HUDEP-2 (cell line): ENCODE data around the gene CC2D2A.

Source experiments
- DNase-seq, 76 experiments: peaks; one replicate each; lab custom pipeline; 2025; ENCODE audit not compliant: unreplicated experiment in 76 of 76; lab: John Stamatoyannopoulos, UW

Gene CC2D2A

GRCh38 chr4:15469402-15470127 is at the start of gene CC2D2A:
Gene CC2D2A (plus strand): TSS chr4:15469882. CDS start chr4:15475933, 6,051 bp downstream.
- no peak for DNase-seq

- no peak for DNase-seq
Observed at GRCh38 chr4:15420642-15421041, 49.0 kb upstream of the CC2D2A start.

GRCh38 chr4:15423285-15423711 is 46.4 kb upstream of the CC2D2A start:
- DNase-seq, result no peak

GRCh38 chr4:15425520-15425919 is 44.2 kb upstream of the CC2D2A start:
- no peak for DNase-seq

- no peak for DNase-seq
Observed at GRCh38 chr4:15427161-15427560, 42.5 kb upstream of the CC2D2A start.

GRCh38 chr4:15427701-15428100 is 42.0 kb upstream of the CC2D2A start, which contains the start of gene C1QTNF7:
Gene C1QTNF7 (plus strand): TSS chr4:15428033. CDS start chr4:15435744, 7,711 bp downstream.
- no peak for DNase-seq

GRCh38 chr4:15428611-15429010 is 41.1 kb upstream of the CC2D2A start:
- DNase-seq, result no peak

GRCh38 chr4:15434091-15434490 is 35.6 kb upstream of the CC2D2A start:
- DNase-seq, result no peak

- no peak for DNase-seq
Observed at GRCh38 chr4:15434676-15435075, 35.0 kb upstream of the CC2D2A start.

GRCh38 chr4:15436513-15436912 is 33.2 kb upstream of the CC2D2A start:
- no peak for DNase-seq

GRCh38 chr4:15438939-15439524 is 30.6 kb upstream of the CC2D2A start:
- DNase-seq, result no peak

GRCh38 chr4:15443371-15444160 is 26.1 kb upstream of the CC2D2A start:
- no peak for DNase-seq

GRCh38 chr4:15444276-15444675 is 25.4 kb upstream of the CC2D2A start:
- DNase-seq, result no peak

GRCh38 chr4:15444879-15445547 is 24.7 kb upstream of the CC2D2A start:
- no peak for DNase-seq

- DNase-seq, result no peak
Observed at GRCh38 chr4:15451181-15451865, 18.4 kb upstream of the CC2D2A start.

GRCh38 chr4:15451866-15452765 is 17.6 kb upstream of the CC2D2A start:
- no peak for DNase-seq

- no peak for DNase-seq
Observed at GRCh38 chr4:15455290-15455689, 14.4 kb upstream of the CC2D2A start.

GRCh38 chr4:15457406-15458201 is 12.1 kb upstream of the CC2D2A start:
- DNase-seq, result peak in 8 of 76 experiments; percentile 1 to 18 (median 2)

GRCh38 chr4:15458616-15459015 is 11.1 kb upstream of the CC2D2A start:
- no peak for DNase-seq
